HG02798 (cell line): ENCODE results near the gene C20orf202.

ENCODE experiments used
- ATAC-seq: cut with Tn5 transposase; IDR thresholded peaks from one replicate; pipeline ENCODE4 v1.9.1; 2021; ENCODE audit warnings: mild to moderate bottlenecking; ENCODE audit not compliant: unreplicated experiment, poor library complexity

The C20orf202 gene

DNA sequence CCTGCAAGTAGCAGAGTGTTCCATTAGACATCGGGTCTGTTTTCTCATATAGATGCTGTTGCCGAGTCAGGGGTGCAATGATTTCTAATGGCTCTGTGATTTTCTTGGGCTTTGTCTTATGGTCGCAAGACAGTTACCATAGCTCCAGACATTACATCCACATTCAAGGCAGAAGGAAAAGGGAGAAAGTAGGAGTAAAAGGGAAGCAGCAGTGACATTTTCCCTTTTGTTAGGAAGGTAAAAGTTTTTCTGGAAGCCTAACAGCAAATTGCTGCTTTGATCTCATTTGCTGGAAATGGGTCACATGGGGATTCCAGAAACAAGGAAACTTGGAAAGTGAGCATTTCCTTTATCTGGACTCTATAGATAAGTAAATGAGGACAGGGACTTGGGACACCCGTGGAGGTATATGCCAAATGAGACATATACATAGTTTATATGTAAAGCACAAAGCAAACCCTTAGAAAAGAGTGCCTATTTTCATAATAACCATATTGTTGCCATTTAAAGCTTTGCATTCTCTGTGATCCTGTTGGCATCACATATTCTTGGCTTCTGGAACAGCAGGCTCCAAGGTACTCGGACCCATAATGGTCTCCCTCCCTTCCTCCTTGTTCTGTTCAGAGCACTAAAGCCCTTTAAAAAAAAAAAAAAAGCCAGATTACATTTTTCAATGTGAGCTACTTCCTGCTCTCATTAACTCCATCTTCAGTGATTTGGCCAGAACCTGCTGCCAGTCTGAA, at the start of gene C20orf202:
Gene C20orf202 (plus strand): TSS at position 693 of the 743 bp plus-strand sequence. CDS start 132 bp downstream, outside the sequence.
- ATAC-seq = no peak

GRCh38 chr20:1154226-1154625, 49.0 kb upstream of the C20orf202 start:
- no peak for ATAC-seq

- no peak for ATAC-seq
These were observed 48.6 kb upstream of the C20orf202 start for GRCh38 chr20:1154691-1155090.

- ATAC-seq = no peak
These were observed 47.9 kb upstream of the C20orf202 start for GRCh38 chr20:1155342-1155741.

- no peak for ATAC-seq
These were observed 42.8 kb upstream of the C20orf202 start for GRCh38 chr20:1160496-1160895.

GRCh38 chr20:1160991-1161390, 42.3 kb upstream of the C20orf202 start:
- no peak for ATAC-seq

- no peak for ATAC-seq
These were observed 40.1 kb upstream of the C20orf202 start for GRCh38 chr20:1163105-1163504.

GRCh38 chr20:1163653-1164052, 39.6 kb upstream of the C20orf202 start:
- ATAC-seq = no peak

GRCh38 chr20:1164871-1165270, 38.4 kb upstream of the C20orf202 start:
- ATAC-seq = no peak

DNA sequence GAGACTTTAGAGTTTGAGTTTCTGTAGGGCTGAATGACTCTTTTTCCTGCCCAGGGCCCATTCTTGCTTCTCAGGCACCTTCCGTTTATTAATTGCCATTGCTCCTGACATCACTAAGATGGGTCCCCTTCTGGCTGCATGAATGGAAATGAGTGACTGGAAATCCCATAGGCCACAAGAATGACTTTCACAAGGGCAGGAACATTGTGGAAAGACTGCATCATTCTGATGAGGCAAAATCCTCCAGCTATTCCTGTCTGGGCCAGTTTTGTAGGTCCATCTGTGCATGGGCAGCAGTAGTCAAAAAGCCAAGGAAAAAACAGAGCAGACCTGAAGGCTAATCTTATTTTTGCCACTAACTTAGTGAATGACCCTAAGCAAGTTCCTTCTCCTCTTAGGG, 37.7 kb upstream of the C20orf202 start:
- ATAC-seq = no peak

DNA sequence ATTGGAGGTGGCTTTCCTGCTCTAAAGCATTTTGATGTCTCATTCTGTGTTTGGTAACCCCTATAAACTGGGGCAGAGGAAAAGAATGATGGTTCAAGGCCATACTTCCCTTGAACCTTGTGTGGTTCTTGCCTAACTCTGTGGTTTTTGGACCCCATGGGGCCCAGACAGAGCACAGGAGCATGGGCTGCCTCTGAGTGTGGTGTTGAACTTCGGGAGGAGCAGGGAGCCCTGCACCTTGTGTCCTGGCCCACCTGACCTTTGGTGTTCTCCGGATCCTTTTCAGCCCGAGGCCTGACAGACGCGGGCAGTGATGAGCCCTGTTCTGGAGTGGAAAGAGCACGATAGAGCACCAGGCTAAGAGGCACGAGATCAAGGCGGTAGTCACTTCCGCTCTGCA, 37.3 kb upstream of the C20orf202 start:
- no peak for ATAC-seq

- no peak for ATAC-seq
These were observed 36.1 kb upstream of the C20orf202 start for GRCh38 chr20:1166948-1167720.

DNA sequence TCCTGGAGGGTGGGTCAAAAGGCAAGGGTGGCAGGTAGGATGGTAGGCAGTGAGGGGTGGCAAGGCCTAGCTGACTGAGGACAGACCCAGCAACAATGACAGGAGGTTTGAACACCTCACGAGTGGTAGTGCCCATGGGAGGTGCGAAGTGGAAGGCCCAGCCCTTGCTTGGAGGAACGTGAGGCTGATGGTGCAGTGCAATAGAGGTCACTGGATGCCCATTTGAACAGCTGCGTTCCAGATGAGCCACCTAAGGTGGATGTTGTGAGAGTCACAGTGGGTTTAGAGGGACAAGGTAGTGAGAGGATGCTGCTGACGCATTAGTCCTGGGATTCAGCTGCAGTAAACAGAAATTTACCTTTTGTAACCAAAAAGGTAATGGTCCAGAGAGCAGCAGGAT, 34.0 kb upstream of the C20orf202 start:
- ATAC-seq = no peak

DNA sequence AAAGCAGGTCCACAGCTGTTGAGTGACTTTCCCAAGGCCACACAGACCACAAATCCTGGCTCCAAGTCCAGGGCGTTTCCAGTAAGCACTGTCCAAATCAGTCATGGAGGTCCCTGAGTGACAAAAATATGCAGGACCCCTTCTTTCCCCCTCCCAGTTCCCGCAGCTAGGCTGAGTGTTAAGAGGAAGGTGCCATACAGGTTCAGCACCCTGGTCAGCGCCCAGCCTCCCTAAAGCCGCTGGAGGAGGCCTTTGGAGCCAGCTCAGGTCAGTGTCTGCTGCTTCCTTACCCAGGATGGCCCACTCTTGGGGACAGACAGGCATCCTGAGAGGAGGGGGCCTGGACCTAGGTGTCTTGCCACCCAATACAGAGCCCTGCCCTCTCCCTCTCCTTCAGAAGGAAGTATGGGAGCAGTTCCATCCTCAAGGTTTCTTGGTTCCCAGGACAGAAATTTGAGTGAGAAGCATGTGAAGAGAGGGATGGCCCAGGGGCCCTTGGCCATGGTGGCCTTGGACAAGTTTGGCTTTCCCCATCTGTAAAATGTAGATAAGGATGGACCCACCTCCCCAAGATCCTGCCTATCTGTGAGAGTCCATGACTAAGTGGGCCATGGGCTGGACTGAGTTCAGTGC, 31.7 kb upstream of the C20orf202 start:
- ATAC-seq = no peak

DNA sequence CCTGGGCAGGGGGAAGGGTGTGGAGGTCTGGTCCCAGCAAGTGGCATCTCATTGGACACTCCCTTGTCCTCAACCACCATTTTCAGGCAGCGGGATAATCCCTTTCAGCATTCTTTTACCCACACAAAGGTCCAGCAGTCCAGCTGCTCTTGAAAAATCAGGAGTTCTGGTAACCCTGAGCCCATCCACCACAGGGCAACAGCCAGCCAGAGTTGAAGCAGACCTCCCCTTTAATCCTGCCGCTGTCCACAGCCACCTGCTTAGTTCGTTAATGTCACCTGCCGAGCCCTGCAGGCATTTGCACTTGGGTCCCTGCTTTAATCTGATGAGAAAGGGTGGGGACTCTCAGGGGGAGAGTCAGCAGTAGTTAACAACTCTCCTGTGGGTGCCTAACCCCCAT, 29.6 kb upstream of the C20orf202 start:
- no peak for ATAC-seq

DNA sequence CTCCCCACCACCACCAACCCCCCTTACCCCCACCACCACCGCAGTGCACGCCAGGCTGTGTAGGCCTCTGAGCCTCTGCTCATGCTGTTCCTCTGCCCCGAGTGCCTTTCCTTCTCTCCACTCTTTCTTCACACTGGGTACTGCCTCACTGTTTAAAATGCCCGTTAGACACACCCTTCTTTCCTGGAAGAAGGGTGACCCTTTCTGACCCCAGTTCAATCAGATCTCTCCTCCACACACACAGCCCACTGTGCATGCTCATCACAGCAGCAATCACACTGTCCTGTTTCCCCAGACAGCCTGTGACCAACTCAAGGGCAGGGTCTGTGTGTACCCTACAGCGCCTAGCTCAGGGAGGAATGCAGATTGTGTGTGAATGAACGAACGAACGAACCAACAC, 28.5 kb upstream of the C20orf202 start:
- ATAC-seq = no peak

DNA sequence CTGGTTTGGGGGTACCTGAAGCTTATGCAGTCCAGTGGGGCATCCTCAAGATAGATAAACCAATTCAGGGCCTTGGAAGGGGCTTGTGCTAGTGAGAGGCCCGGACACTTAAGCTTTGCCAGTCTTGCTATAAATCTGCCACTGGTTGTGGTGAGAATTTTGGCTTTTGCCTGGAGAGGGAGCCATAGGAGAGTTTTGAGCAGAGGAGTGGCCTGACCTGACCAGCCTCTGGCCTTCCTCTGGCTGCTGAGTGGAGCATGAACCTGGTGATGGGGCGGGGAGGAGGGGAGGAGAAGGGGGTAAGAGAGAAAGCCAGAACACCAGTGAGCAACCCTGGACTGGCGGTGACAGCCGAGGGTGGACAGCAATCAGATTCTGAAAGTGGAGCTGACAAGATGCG, 25.6 kb upstream of the C20orf202 start:
- no peak for ATAC-seq

- no peak for ATAC-seq
These were observed 25.2 kb upstream of the C20orf202 start for GRCh38 chr20:1178103-1178502.

DNA sequence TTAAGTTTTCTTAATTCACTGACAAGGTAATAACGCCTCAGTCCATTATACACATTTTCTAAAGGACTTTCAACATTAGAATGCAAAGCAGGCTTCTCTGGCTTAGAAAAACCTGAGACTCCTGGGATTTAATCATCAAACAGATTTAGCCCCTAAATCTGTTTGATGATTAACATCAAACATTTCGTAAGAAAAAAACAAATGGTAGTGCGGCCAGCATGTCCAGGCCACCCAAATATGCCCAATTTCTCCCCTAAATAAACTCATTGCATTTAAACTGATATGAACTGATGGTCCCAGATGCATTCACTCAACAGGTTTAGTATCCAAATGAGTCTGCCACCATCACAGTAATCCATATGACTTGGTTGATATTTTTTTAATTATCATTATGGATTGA, 24.6 kb upstream of the C20orf202 start:
- ATAC-seq = no peak

DNA sequence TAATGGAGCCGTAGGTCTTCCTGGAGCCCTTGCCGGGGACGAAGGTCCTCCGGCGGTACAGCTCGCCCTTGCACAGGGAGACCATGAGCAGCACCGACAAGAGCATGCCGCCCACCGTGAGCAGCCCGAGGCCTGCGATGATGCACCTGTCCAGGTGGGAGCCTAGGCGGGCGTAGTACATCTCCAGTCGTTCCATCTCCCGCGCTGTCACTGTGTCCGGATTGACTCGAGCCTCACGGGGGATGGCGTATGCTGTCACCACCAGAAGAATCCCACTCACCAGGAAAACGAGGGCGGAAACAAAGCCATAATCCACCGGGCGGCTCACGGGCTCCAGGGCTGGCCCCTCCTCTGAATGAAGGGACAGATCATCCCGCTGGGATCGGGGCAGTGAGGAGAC, 22.3 kb upstream of the C20orf202 start:
- ATAC-seq = no peak

DNA sequence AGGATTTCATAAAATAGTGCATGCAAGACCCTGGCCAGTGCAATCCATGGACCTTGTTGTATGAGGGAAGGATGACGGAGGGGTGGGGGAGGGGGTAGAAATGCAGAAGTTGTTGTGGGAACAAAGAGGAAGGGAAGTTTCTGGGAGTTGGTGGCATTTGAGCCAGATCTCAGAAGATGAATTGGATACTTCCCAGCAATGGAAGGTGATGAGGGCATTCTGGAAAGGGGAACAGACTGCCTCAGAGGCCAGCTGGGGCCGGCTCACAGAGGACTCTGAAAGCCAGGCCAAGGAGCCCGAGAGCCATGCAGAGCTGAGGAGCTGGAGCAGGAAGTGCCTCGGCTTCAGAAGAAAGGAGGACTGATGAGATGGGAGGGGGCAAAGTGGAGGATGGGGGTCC, 21.1 kb upstream of the C20orf202 start:
- ATAC-seq = no peak
